Measurements from ENCODE around the gene MOB3A. TPM values are rescaled to one million over a fixed set of nuclear protein-coding genes. Genes with fewer than 3 reads are reported as not detected.

MOB3A gene
- total RNA-seq, 3 donors from 2014 or later (not counting 1 experiment from before 2014, with no cell fraction given) = 239 to 314 (median 246) TPM

GRCh38 chr19:2142173-2142829 lies 46.2 kb upstream of the MOB3A start:
- Histone ChIP-seq H3K9me3 (ENCODE audit: control insufficient read depth, insufficient read depth, low read length) (no peaks in the 10 kb centered on the region), H3K4me3 (ENCODE audit: low read length) (no peak overlapping the region), H3K27ac (ENCODE audit: low read length) (no peak overlapping the region), H3K27me3 (ENCODE audit: control insufficient read depth, insufficient read depth, low read length) (no peaks in the 10 kb centered on the region), H3K36me3 (ENCODE audit: control insufficient read depth, insufficient read depth, low read length) (peaks cover 28% of the 10 kb centered on the region), H3K4me1 (ENCODE audit: control insufficient read depth, insufficient read depth, low read length) (peaks cover 20% of the 10 kb centered on the region)
- 95% methylated on average over 15 of the region's 15 CpGs for WGBS (ENCODE audit: insufficient coverage)
- no peaks in the 10 kb centered on the region for H3K9me3 Mint-ChIP-seq
- no peaks in the 10 kb centered on the region for H3K27me3 Mint-ChIP-seq (ENCODE audit: low read depth in 2 of 2)
- H3K36me3 Mint-ChIP-seq = no peaks in the 10 kb centered on the region
- ATAC-seq (no peak), DNase-seq (no peak)
- TF ChIP-seq CTCF (IDR thresholded peaks at IDR 0.05) = no peak
- H3K27ac Mint-ChIP-seq = no peak overlapping the region
- no peak overlapping the region for H3K4me3 Mint-ChIP-seq
- H3K4me1 Mint-ChIP-seq = peaks cover 14 to 26% of the 10 kb centered on the region in 2 donors
- intact Hi-C loops (cut with micrococcal nuclease) = no loop called here

DNA sequence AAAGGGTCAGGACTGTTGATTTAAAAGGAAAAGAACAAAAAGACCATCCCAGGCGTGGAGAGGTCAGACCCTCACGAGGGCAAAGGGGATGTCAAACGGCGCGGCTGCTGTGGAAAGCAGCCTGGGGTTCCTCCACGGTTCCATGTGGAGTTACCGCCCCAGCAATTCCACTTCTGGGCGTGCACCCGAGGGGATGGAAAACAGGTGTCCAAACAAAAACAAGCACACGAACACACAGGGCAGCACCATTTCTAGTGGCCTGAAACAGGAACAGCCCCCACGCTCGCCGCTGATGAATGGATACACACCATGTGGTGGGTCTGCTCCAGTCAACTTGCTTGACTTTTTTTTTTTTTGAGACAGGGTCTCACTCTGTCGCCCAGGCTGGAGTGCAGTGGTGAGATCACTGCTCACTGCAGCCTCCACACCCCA lies 44.0 kb upstream of the MOB3A start:
- H3K4me1 Mint-ChIP-seq = peaks cover 5 to 15% of the 10 kb centered on the region in 2 donors
- DNase-seq = no peak
- no peaks in the 10 kb centered on the region for H3K9me3 Mint-ChIP-seq
- no peak overlapping the region for H3K4me3 ChIP-seq (ENCODE audit: low read length)
- no peak for ATAC-seq
- no peak for TF ChIP-seq CTCF (IDR thresholded peaks at IDR 0.05)
- intact Hi-C loops (cut with micrococcal nuclease) = no loop called here
- no peaks in the 10 kb centered on the region for H3K36me3 Mint-ChIP-seq
- 88% methylated on average over 14 of the region's 14 CpGs for WGBS (ENCODE audit: insufficient coverage)
- H3K4me1 ChIP-seq (ENCODE audit: control insufficient read depth, insufficient read depth, low read length) = peaks cover 10% of the 10 kb centered on the region
- H3K27me3 ChIP-seq (ENCODE audit: control insufficient read depth, insufficient read depth, low read length) = no peaks in the 10 kb centered on the region
- no peak overlapping the region for H3K27ac Mint-ChIP-seq
- H3K9me3 ChIP-seq (ENCODE audit: control insufficient read depth, insufficient read depth, low read length) = no peaks in the 10 kb centered on the region
- H3K36me3 ChIP-seq (ENCODE audit: control insufficient read depth, insufficient read depth, low read length) = peaks cover 30% of the 10 kb centered on the region
- no peak overlapping the region for H3K27ac ChIP-seq (ENCODE audit: low read length)
- no peaks in the 10 kb centered on the region for H3K27me3 Mint-ChIP-seq (ENCODE audit: low read depth in 2 of 2)
- no peak overlapping the region for H3K4me3 Mint-ChIP-seq

GRCh38 chr19:2139385-2140137 lies 43.4 kb upstream of the MOB3A start:
- ATAC-seq (no peak), DNase-seq (no peak)
- Histone ChIP-seq H3K36me3 (ENCODE audit: control insufficient read depth, insufficient read depth, low read length) (peaks cover 26% of the 10 kb centered on the region), H3K27ac (ENCODE audit: low read length) (no peak overlapping the region), H3K4me3 (ENCODE audit: low read length) (no peak overlapping the region), H3K4me1 (ENCODE audit: control insufficient read depth, insufficient read depth, low read length) (peaks cover 8% of the 10 kb centered on the region), H3K9me3 (ENCODE audit: control insufficient read depth, insufficient read depth, low read length) (no peaks in the 10 kb centered on the region), H3K27me3 (ENCODE audit: control insufficient read depth, insufficient read depth, low read length) (no peaks in the 10 kb centered on the region)
- H3K27me3 Mint-ChIP-seq (ENCODE audit: low read depth in 2 of 2) = no peaks in the 10 kb centered on the region
- peaks cover 0 to 10% of the 10 kb centered on the region in 2 donors for H3K4me1 Mint-ChIP-seq
- 93% methylated on average over 20 of the region's 22 CpGs for WGBS (ENCODE audit: insufficient coverage)
- no peak for TF ChIP-seq CTCF (IDR thresholded peaks at IDR 0.05)
- intact Hi-C loops (cut with micrococcal nuclease) = no loop called here
- H3K36me3 Mint-ChIP-seq = no peaks in the 10 kb centered on the region
- no peak overlapping the region for H3K27ac Mint-ChIP-seq
- H3K9me3 Mint-ChIP-seq = no peaks in the 10 kb centered on the region
- H3K4me3 Mint-ChIP-seq = no peak overlapping the region

All from natural killer cell (primary cell).